ENCODE measurements around the gene KIT. TPM values are rescaled to one million over a fixed set of nuclear protein-coding genes. Genes with fewer than 3 reads are reported as not detected.
"Not testable (repeated sequence)": the region's sequence is repeated elsewhere in the genome, so short reads cannot be mapped to it uniquely, and the experiment has no call there.

Gene KIT
- under 1 TPM; 0.08 to 0.73 TPM for total RNA-seq

- ATAC-seq: peak; percentile 31 to 48
- peak in 1 of 2 donors; percentile 18 for DNase-seq (ENCODE audit: low spot score in 2 of 2)
- H3K36me3 Mint-ChIP-seq: no peaks in the 10 kb centered on the region
- no peaks in the 10 kb centered on the region for H3K9me3 Mint-ChIP-seq
- no peak within 1 kb of the TSS for H3K27ac Mint-ChIP-seq
These were observed at the start of gene KIT for GRCh38 chr4:54657551-54658251. Gene KIT (plus strand): TSS chr4:54657957. CDS start chr4:54658015, 58 bp downstream.

- Mint-ChIP-seq H3K36me3 (no peaks in the 10 kb centered on the region), H3K27ac (no peak overlapping the region), H3K9me3 (peaks cover 4 to 5% of the 10 kb centered on the region in 2 donors)
- DNase-seq (ENCODE audit: low spot score in 2 of 2): no peak
- ATAC-seq: no peak
These were observed 48.4 kb upstream of the KIT start for GRCh38 chr4:54609310-54609709.

GRCh38 chr4:54614149-54614548 lies 43.6 kb upstream of the KIT start:
- DNase-seq (ENCODE audit: low spot score in 2 of 2): no peak
- Mint-ChIP-seq H3K36me3 (peaks cover 0 to 5% of the 10 kb centered on the region in 2 donors), H3K27ac (no peak overlapping the region), H3K9me3 (no peaks in the 10 kb centered on the region)
- ATAC-seq: no peak

- Mint-ChIP-seq H3K9me3 (no peaks in the 10 kb centered on the region), H3K27ac (no peak overlapping the region), H3K36me3 (peaks cover 0 to 5% of the 10 kb centered on the region in 2 donors)
- DNase-seq (ENCODE audit: low spot score in 2 of 2) (no peak), ATAC-seq (no peak)
These were observed 37.0 kb upstream of the KIT start for GRCh38 chr4:54620773-54621172.

- Mint-ChIP-seq H3K27ac (no peak overlapping the region), H3K9me3 (no peaks in the 10 kb centered on the region), H3K36me3 (no peaks in the 10 kb centered on the region)
- DNase-seq (ENCODE audit: low spot score in 2 of 2): no peak
- no peak for ATAC-seq
These were observed 32.4 kb upstream of the KIT start for GRCh38 chr4:54625391-54625790.

- DNase-seq (ENCODE audit: low spot score in 2 of 2) (no peak), ATAC-seq (no peak)
- no peaks in the 10 kb centered on the region for H3K9me3 Mint-ChIP-seq
- no peak overlapping the region for H3K27ac Mint-ChIP-seq
- no peaks in the 10 kb centered on the region for H3K36me3 Mint-ChIP-seq
These were observed 31.6 kb upstream of the KIT start for GRCh38 chr4:54626113-54626512.

- ATAC-seq: no peak
- Mint-ChIP-seq H3K9me3 (no peaks in the 10 kb centered on the region), H3K36me3 (peaks cover 5% of the 10 kb centered on the region in 2 donors), H3K27ac (no peak overlapping the region)
- no peak for DNase-seq (ENCODE audit: low spot score in 2 of 2)
These were observed 25.2 kb upstream of the KIT start for GRCh38 chr4:54632537-54632936.

- DNase-seq (ENCODE audit: low spot score in 2 of 2); H3K36me3 Mint-ChIP-seq; ATAC-seq; H3K27ac Mint-ChIP-seq; H3K9me3 Mint-ChIP-seq: not testable (repeated sequence)
These were observed 24.5 kb upstream of the KIT start for GRCh38 chr4:54633102-54633740.

GRCh38 chr4:54635318-54635717 lies 22.4 kb upstream of the KIT start:
- H3K27ac Mint-ChIP-seq: no peak overlapping the region
- ATAC-seq (no peak), DNase-seq (ENCODE audit: low spot score in 2 of 2) (no peak)
- peaks cover 5% of the 10 kb centered on the region in 2 donors for H3K36me3 Mint-ChIP-seq
- H3K9me3 Mint-ChIP-seq: no peaks in the 10 kb centered on the region

- Mint-ChIP-seq H3K9me3 (no peaks in the 10 kb centered on the region), H3K27ac (no peak overlapping the region), H3K36me3 (peaks cover 5% of the 10 kb centered on the region in 2 donors)
- no peak for ATAC-seq
- no peak for DNase-seq (ENCODE audit: low spot score in 2 of 2)
These were observed 20.4 kb upstream of the KIT start for GRCh38 chr4:54637325-54637724.

GRCh38 chr4:54641101-54641500 lies 16.7 kb upstream of the KIT start:
- not testable (repeated sequence) for DNase-seq (ENCODE audit: low spot score in 2 of 2); H3K9me3 Mint-ChIP-seq; H3K27ac Mint-ChIP-seq; H3K36me3 Mint-ChIP-seq; ATAC-seq

GRCh38 chr4:54643172-54643571 lies 14.6 kb upstream of the KIT start:
- DNase-seq (ENCODE audit: low spot score in 2 of 2): no peak
- Mint-ChIP-seq H3K36me3 (no peaks in the 10 kb centered on the region), H3K27ac (no peak overlapping the region), H3K9me3 (no peaks in the 10 kb centered on the region)
- no peak for ATAC-seq

GRCh38 chr4:54643958-54644751 lies 13.6 kb upstream of the KIT start:
- H3K27ac Mint-ChIP-seq: no peak overlapping the region
- ATAC-seq (no peak), DNase-seq (ENCODE audit: low spot score in 2 of 2) (no peak)
- H3K9me3 Mint-ChIP-seq: no peaks in the 10 kb centered on the region
- no peaks in the 10 kb centered on the region for H3K36me3 Mint-ChIP-seq

- no peaks in the 10 kb centered on the region for H3K36me3 Mint-ChIP-seq
- no peak for DNase-seq (ENCODE audit: low spot score in 2 of 2)
- ATAC-seq: no peak
- no peaks in the 10 kb centered on the region for H3K9me3 Mint-ChIP-seq
- H3K27ac Mint-ChIP-seq: no peak overlapping the region
These were observed 11.9 kb upstream of the KIT start for GRCh38 chr4:54645830-54646229.

- Mint-ChIP-seq H3K36me3 (no peaks in the 10 kb centered on the region), H3K9me3 (no peaks in the 10 kb centered on the region), H3K27ac (no peak overlapping the region)
- no peak for DNase-seq (ENCODE audit: low spot score in 2 of 2)
- no peak for ATAC-seq
These were observed 10.7 kb upstream of the KIT start for GRCh38 chr4:54647070-54647469.

- H3K27ac Mint-ChIP-seq: no peak overlapping the region
- no peak for ATAC-seq
- no peaks in the 10 kb centered on the region for H3K9me3 Mint-ChIP-seq
- H3K36me3 Mint-ChIP-seq: no peaks in the 10 kb centered on the region
- no peak for DNase-seq (ENCODE audit: low spot score in 2 of 2)
These were observed 6.7 kb upstream of the KIT start for GRCh38 chr4:54651050-54651449.

GRCh38 chr4:54654753-54655152 lies 3.0 kb upstream of the KIT start:
- H3K36me3 Mint-ChIP-seq: no peaks in the 10 kb centered on the region

More at GRCh38 chr4:54654753-54655152, 3.0 kb upstream of the KIT start:
- H3K9me3 Mint-ChIP-seq: no peaks in the 10 kb centered on the region
- no peak overlapping the region for H3K27ac Mint-ChIP-seq
- ATAC-seq: no peak
- DNase-seq (ENCODE audit: low spot score in 2 of 2): no peak
